Erythroblast (primary cell): Measurements from ENCODE around the gene DCAF8.

Source experiments
- DNase-seq, 2 experiments: peaks; one replicate each; lab custom pipeline; 2025; lab: John Stamatoyannopoulos, UW
- GATA1 ChIP-seq: IDR thresholded peaks from 2 replicates; pipeline ENCODE4 v1.6.1; 2011; ENCODE audit warnings: low read depth, mild to moderate bottlenecking, control low read depth, low read length, moderate library complexity
- POLR2A ChIP-seq: IDR thresholded peaks from 2 replicates; pipeline ENCODE4 v1.6.1; 2011; ENCODE audit warnings: mild to moderate bottlenecking, low read length

Gene DCAF8

DNA sequence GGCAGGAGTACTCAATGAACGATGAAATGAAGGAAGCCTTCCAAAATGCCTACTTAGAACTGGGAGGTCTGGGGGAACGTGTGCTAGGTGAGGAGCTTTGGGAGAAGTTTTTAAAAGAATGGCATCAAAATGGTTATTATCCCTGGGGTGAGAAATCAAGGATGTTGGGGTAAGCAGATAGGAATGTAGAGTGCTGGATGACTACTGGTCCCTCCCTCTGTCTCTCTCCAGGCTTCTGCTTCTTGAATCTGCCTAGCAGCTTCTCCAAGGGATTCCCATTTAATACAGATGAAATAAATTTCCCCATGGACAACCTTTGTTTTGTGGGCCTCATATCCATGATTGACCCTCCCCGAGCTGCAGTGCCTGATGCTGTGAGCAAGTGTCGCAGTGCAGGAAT, 91.0 kb downstream of the DCAF8 start:
- TF ChIP-seq POLR2A (no peak), GATA1 (no peak)
- no peak for DNase-seq

- TF ChIP-seq POLR2A: no peak
- DNase-seq: no peak
Observed at GRCh38 chr1:160169553-160170399, 92.6 kb downstream of the DCAF8 start.

DNA sequence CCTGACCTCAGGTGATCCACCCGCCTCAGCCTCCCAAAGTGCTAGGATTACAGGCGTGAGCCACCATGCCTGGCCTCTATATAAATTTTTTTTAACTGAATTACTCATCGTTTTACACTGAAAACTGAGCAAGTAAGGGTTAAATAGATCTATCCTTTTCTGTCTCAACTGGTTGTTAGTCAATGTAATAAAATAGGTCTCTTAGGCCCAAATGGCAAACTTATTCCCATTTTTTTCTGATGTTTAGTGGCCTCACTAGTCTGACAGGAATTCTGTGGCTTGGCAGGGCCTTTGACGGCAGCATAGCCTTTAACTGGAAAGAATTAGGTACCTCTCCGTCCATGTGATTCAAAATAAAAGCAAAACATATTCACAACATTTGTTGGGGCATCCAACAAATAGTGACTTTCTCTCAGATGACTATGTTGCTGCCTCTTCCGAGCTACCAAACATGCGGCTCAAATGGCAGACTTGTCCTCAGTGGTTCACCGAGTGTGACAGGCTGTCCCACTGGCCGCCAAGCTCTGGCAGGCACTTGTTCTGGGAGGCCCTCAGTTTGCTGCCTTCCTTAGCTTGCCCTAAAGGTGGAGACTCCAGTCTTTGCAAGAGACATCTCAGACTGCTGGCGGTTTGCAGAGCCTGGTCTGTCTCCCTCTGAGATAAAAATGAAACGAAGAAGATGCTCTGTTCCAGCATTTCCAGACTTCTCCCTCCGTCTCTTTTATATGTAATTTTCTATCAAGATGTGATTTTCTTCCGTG, 93.6 kb downstream of the DCAF8 start:
- no peak for TF ChIP-seq POLR2A
- no peak for DNase-seq

DNA sequence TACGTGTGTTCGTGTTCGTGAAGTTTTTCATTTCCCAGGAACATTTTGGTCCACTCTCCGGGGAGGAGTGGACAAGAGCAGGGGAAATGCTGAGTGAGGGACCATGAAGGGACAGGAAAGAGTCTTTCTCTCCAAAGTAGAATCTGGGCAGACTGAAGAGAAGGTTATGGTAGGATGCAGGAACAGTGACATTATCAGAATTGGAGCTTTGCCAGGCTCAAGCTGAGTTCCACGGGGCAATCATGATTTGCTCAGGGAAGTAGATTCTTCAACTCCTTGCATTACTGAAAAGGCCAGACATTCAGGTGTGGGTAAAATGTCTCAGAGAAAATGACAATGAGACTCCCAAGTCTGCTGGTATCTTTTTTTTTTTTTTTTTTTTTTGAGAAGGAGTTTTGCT, 94.3 kb downstream of the DCAF8 start:
- DNase-seq: no peak
- TF ChIP-seq GATA1 (no peak), POLR2A (no peak)

DNA sequence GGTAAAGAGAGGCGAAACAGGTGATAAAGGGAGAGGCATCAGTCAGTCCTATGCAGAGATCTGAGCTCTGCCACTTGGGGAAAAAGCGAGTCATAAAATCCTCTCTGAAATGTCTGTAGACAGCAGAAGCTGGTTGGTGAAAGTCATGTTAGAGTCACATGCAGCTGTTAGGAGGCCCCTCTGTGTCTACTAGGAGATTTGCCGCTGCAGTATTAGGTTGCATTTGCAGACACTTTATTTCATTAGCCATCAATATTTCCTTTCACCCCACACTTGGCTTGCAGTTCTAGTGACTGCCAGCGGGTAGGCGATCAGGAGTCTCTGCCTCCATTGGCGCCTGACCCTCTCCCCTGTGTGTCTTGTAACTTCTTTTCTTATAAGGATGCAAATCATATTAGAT, 94.8 kb downstream of the DCAF8 start:
- TF ChIP-seq GATA1: no peak
- no peak for DNase-seq

DNA sequence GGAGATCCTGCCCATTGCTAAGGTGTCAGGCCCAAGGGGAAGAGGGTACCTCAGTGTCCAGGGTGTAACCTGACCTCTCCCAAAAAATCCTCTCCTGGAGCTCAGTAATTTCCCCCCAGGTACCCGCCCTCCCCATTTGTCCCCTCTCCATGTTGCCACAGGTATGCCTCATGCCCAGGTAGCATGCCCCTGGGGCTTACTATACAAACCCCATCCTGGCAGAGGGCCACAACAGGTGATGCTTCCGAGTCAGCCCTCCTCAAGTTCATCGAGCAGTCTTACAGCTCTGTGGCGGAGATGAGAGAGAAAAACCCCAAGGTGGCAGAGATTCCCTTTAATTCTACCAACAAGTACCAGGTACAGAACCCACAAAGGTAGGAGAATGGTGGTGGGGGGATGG, 95.3 kb downstream of the DCAF8 start:
- TF ChIP-seq GATA1: no peak
- TF ChIP-seq POLR2A: no peak
- no peak for DNase-seq

GRCh38 chr1:160166166-160166868, 96.0 kb downstream of the DCAF8 start:
- no peak for TF ChIP-seq POLR2A
- no peak for TF ChIP-seq GATA1
- no peak for DNase-seq
